Stimulated activated CD4-positive, alpha-beta T cell treated with anti-CD3 and anti-CD28 coated beads, Interleukin-4, amount 100 ng/mL, for 24 hours (primary cell): Measurements from ENCODE around the gene KRCC1.
A peak's percentile ranks its signal among the peaks of the same experiment; 100 is the strongest.

Experiments
- DNase-seq: peaks from one replicate; pipeline ENCODE4 v3.0.0-alpha.2; 2020

Gene KRCC1

DNA sequence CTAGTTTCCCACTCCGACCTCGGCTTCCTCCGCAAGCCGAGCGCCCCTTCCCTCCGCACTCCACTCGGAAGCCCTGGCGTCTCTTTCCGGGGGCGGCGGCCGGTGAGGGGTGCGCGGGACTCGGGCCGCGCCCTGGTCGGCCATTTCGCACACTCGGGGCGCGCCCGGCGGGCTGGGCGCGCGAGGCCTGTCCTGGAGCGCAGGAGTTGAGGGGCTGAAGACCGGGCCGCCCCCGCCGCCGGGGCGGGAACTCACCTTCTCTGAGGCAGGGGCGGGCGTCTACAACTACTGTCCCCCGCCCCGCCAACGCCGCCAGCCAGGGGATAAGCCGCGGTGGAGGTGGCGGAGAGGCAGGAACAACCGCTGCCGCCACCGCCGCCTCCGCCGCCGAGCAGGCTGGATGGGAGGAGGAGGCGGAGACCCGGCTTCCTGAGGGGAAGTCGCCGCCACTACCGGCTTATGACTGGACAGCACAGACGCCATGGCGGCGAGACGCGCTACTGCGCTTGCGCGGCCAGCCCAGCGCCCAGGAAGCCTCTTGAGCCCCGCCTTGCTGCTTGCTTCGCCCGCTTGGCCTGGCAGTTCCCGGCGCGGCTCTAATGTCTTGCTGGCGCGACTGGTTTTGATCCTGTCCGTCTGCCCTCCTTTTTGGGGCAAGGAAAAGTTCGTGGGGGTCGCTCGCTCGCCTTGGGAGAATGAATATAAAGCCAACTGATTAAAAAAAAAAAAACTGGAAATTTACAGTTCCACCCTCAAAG is at the start of gene KRCC1:
TSS of gene KRCC1 (minus strand) at position 413 of the 758 bp plus-strand sequence. CDS start 27,220 bp downstream, outside the sequence.
- DNase-seq, result peak; percentile 94

DNA sequence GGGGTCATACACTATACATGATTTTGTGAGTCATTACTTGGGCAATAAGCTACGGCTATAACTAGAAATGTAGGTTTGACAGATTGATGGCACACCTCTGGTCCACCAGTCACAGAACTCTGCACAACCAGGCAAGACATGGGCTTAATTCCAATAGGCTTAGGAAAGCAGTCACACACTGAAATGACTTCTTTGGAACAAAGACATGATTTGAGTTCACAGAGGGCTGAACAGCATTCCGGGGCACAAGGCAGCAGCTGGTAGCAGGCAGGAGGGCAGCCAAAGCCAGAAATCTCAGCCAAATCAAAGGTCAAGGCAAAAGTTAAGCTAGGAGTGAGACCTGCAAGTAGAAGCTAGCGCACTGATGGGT is 44.9 kb upstream of the KRCC1 start:
- DNase-seq, result no peak

DNA sequence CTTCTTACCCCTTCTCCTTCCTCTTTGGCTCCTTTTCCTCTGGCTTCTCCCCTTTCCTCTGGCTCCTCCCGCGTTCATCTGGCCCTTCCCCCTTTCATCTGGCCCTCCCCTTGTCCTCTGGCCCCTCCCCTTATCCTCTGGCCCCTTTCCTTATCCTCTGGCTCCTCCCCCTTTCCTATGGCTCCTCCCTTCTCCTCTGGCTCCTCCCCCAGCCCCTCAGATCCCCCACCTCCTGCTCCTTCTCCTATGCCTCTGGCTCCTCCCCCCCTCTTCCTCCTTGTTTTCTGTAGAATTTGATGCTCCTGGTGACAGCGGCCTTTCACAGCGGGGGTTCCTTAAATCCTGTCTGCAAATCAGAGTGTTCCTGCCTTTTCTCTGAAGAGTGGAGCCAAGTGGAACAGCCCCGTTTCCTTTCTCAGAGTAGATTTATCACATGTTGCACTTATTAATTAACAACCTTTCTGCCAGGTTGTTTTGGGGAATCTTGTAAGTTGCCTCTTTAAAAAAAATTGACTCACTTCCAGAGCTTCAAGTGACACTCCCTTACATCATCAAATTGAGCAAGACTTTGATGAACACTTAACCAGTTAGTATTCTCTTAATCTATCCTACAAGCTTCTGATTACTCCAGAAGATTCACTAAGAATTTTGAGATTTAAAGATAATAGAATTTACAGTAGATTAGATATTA is 44.4 kb upstream of the KRCC1 start:
- DNase-seq, result no peak

DNA sequence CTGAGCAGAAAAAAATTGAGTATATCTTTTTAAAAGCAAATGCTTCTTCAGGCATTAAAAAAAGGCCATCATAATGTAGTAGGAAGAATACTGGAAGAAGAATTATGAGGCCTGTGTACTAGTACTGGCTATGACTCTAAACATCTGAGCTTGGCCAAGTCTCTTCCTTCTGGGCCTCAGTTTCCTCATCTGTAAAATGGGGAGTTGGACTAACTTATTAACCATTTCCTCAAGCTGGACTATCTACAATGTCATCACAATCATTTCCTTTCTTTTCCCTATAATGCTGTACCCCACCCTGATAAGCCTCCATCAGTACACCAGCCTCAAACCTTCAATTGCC is 42.9 kb upstream of the KRCC1 start:
- no peak for DNase-seq

DNA sequence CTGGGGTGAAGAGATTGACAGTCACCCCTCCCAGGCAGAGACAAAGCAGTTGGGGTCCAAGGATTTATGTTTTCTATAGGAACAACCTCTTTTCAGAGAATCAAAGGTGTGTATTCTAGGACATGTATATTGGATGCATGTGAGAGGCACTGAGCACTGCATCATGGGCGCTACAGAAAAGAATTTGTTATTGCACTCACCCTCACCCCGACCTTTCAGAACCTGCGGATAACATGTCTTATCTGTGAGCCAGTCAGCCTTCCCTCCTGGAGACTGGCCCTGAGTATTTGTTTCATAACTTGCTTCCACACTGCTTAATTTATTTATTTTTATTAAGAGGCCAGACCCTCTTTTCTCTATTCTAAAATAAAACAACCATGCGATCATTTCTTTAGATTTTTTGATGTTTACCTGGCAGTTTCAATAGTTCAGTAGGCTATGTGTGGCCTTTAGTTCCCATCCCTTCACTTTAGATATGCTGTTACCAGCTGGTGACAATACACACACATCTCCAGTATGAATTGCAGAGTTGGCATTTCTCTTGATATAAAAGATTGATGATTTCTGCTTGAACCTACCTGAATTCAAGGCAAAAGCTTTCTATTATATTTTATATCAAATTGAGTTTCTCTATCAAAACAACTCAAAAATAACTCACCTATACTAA is 42.4 kb upstream of the KRCC1 start:
- no peak for DNase-seq

DNA sequence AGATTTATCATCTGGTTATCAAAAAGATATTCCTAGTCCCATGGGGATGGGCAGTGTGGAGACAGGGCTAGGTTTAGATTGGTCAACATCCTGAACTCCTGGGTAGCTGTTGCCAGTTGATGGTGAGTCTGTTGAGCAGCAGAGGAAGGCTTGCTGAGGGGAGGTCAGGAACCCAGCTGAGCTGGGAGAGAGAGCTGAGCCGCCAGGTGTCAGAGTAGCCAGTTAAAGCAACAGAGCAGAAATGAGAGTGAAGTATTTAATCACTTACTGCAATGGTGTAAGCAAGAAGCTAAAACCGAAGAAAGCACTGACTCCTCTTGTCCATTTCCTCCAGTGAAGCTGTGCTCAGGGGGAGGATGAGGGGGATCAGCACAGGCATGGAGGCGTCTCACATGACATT is 41.6 kb upstream of the KRCC1 start:
- no peak for DNase-seq

DNA sequence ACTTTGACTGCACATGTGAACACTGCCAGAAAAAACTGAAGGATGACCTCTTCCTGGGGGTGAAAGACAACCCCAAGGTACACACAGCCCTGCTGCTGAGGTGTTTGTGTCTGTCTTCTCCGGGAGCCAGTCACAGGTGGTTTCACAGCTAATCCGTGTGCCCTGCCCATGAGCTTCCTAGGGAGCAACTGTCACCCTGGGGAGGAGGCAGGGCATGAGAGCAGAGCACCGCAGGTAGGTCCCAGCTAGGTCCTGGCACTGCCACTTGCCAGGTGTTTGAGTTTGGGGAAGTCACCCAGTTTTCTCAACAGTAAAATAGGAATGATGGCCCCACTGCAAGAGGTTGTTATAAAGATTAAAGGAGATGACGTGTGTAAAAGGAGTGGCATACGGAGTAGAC is 41.1 kb upstream of the KRCC1 start:
- DNase-seq, result no peak

DNA sequence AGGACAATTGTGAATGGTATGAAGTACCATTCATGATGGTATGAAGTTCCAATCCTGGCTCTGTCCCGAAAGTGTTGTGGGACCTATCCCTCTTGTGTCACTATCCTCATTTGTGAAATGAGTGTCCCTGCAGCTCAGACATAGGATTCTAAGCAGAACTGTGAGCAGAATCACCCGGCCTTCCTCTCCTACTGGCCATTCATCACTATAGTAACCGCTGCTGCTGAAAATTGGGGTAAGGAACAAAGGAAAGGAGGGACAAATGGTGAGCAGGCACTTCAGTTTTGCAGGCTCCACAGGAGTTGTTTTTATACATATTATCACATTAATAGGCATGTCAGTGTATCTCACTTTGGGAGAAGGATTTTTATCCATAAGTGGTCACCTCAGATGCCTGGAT is 39.4 kb upstream of the KRCC1 start:
- no peak for DNase-seq

DNA sequence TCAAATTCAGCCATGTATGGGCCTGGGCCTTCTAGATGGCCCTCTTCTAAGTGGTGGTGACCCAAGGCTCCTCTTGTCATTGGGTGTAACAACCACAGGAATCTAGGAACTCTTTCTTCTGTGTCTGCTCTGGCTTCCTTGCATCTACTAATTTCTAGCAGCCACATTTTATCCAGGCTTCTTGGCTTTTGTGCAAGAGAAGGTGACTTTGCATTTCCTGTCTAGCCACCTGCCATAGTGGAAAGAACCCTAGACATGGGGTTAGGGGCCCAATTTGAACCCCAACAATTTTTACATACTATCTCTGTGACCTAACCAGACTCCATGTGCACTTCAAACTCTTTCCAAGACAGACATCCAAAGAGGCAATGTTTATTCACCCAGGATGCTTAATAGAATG is 37.2 kb upstream of the KRCC1 start:
- DNase-seq, result no peak

DNA sequence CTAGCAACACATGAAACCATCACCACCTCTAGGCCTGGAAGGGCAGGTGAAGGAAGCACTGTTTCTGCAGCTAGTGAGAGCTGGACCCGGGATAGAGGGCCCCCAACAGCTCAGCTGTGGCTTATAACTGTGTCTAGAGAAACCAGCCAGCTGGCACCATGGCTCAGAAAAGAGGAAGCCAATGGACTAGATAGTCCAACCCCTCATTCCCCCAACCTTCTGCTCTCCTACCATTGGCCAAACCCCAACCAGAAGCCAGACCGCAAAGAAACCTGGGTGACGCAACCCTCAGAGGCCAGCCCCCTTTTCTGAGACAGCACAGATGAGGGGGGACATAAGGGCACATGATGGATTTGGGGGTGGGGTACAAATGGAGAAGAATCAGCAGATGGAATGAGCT is 36.4 kb upstream of the KRCC1 start:
- DNase-seq, result no peak

DNA sequence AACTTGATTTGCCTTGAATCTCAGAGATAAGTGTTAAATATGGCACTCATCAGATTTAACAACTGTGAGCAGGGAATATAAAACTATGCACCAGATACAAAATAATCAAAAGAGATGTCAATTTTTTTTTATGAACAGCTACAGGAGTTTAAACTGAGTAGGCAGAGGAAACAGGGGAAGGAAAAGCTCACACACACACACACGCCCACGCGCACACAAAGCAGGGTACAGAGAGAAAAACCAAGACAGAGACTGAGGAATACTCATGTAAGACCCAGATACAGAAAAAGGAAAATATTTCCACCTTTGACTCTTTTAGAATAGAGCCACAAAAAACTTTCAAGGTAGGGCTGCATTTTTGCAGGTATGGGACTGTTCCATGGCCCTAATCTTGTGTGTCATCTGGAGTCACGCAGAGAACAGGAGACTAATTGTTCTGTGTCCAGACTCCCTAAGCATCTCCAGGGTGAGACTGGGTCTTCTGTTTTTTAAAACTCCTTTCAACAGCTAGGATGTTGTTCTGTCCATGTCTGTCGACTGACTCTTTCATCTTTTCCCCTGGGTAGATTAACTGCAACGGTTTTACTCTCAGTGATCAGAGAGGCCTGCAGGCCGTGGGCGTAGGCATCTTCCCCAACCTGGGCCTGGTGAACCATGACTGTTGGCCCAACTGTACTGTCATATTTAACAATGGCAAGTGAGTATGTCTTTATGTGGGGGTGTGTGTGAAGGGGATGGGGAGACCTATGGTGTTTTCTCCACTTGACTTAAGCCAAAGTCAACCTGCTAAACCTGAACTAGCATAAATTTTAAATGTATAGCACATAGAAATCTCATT is 35.1 kb upstream of the KRCC1 start:
- peak; percentile 30 for DNase-seq

DNA sequence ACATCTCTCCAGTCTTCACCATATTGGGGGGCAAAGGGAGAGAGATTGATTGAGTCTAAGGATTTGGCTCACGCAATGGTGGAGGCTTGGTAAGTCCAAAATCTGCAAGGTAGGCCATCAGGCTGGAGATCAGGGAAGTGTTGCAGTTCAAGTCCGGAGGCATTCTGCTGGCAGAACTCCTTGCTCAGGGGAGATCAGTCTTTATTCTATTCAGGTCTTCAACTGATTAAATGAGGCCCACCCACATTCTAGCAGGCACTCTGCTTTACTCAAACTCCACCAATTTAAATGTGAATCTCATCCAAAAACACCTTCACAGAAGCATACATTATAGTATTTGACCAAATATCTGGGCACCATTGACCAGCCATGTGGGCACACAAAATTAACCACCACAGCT is 33.4 kb upstream of the KRCC1 start:
- no peak for DNase-seq

DNA sequence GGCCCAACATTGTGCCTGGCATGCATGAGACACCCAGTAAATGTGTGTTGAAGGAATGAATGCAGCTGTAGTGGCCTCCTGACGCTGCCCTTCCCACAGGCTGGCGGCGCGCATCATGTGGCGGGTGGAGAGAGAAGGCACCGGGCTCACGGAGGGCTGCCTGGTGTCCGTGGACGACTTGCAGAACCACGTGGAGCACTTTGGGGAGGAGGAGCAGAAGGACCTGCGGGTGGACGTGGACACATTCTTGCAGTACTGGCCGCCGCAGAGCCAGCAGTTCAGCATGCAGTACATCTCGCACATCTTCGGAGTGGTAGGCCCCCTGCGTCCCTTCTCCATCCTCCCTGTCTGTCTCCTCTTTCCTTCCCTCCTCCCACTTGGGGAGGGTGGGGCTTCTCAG is 32.2 kb upstream of the KRCC1 start:
- no peak for DNase-seq

DNA sequence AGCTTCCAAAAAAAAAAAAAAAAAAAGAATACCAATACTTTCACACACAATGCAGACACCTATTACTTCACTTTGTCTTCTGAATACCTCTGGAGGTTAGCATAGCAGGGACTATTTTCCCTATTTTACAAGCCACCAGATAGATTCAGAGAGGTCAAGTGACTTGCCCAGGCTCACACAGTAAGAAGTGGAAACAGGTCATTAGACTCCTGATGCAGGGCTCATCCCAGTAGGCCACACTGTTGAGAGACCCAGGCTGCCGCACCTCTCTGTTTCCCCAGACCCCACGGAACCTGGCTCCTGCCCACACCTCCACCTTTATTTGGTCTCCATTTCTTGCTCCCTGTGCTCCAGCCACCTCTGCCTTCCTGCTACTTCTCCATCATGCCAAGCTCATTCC is 31.5 kb upstream of the KRCC1 start:
- no peak for DNase-seq

DNA sequence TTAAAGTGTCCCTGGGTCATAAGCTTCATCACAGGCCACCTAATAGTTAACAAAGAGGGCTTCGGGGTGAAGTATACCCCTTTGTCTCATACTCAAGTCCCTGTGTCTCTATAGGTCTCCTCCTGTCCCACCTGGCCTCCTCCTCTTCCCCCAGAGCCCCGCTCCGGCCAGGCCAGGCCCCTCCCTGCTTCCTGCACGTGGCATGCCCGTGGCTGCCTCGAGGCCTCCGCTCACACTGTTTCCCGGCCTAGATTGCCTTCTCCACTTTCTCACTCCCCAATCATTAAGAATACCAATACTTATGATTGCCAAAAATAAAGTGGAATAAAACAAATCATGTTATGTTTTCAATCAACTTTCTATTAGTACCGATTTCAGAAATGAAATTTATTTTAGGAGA is 30.8 kb upstream of the KRCC1 start:
- DNase-seq, result no peak

DNA sequence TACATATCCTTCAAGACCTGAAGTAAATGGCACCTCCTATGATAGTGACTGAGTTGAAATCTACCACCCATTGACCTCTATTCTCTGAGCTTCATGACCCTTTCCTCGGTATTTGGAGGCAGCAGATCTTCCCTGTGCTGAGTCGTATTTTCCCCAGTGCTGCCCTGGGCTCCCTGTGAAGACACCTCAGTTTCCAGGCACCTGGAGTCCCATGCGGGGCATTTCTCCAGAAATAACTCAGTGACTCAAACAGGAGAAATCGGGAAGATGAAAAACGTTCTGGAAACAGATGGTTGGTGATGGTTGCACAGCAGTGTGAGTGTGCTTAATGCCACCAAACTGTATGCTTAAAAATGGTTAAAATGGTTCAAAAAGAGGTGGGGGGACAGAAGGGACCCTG is 30.0 kb upstream of the KRCC1 start:
- DNase-seq, result no peak

DNA sequence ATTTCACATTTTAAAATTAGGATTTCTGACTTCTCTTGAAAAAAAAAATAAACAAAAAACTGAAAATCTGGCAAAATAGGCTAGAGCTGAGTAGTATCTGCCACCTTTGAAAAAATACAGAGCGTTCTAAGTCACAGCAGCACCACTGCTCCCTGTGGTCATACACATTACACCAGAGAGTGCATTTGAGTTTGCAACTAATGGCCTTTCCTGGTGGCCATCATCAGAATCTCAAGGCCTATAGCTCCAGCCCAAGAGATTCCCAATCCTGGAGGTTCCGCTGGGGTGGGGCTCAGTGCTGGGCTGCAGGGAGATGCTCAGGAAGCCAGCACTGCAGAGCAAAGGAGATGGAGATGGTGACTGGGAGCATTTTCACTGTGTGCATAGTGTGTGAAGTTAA is 29.5 kb upstream of the KRCC1 start:
- DNase-seq, result no peak

DNA sequence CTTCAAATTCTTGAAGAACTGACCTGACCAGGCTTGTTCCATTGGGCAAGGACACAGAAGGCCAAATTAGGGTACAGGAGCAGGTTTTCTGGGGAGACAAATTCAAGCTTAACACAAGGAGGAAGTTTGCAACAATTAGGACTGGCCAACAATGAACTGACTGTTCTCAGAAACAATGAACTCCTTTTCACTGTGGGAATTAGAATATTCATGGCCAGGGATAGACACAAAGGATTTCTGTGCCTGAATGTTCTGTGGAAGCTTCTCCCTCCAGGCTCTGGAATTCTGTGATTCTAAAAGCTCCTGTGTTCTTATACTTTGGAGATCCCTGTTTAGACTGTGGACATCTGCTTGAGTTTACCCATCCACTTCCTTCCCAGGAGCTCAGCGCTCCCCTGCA is 27.2 kb upstream of the KRCC1 start:
- DNase-seq, result no peak

DNA sequence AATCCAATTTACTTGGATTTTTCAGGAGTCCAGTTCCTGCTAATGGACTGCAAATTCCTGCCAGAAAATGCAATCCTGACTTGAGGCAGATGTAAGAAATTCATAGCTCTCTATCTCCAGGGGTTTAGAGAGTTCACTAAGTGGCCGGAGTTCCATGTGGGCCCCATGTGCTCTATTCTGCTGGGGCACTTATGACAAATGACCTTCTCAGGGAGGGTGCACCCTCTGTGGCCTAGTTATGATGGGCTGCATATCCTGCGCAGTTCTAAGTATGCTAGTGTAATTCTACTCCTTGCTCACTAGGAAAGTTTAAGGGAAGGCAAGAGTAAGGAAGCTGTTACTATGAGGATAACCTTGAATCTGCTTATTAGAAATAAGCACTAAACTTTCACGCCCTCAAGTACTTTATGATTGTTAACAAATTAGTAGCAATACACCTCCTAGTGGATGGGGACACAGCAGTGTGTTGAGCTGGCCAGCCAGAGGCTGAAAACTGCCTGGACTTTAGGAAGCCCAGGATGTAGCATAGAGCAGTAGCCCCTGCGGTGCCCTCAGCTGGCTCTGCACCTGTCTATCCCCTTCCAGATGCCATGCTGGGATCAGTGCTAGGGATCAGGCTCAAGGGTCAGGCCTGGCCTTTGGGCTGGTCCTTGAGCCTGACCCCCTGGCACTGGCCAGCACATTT is 26.5 kb upstream of the KRCC1 start:
- no peak for DNase-seq

DNA sequence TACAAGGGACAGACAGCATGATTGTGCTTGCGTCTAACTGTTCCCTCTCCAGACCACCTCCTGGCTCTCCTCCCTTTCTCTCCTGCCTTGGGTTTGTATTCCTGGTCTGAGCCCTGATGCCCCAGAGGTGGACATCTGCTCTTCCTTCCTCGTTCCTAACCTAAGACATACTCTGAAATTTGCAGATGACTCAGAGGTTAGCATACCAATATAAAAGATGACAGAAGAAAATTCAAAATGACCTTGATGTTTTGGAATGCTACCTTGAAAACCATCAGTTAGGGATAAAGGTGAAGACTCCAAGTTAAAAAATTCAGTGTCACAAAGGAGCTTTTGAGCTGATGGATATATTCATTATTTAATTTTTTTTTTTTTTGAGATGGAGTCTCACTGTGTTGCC is 25.0 kb upstream of the KRCC1 start:
- no peak for DNase-seq

DNA sequence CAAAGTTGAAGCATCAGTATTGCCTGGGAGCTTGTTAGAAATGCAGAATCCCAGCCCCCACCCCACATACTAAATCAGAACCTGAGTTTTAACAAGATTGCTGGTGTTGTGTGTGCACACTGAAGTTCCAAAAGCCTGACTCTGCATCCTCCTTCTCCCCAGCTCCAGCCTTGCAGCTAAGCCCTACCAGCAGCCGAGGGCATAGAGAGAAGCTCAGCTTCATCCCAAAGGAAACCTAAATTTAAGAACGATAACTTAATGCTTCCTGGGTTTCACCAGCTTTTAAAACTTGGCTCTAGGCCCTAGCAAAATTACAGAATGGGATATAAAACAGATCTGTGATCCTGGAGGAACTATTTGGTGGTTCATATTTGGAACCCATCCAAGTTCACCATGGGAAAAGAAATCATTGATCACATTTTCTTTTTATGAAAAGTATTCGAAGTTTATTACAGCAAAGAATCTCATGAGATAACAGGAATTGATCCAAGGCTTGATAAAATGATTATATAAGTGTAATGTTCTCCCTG is 23.1 kb upstream of the KRCC1 start:
- no peak for DNase-seq

DNA sequence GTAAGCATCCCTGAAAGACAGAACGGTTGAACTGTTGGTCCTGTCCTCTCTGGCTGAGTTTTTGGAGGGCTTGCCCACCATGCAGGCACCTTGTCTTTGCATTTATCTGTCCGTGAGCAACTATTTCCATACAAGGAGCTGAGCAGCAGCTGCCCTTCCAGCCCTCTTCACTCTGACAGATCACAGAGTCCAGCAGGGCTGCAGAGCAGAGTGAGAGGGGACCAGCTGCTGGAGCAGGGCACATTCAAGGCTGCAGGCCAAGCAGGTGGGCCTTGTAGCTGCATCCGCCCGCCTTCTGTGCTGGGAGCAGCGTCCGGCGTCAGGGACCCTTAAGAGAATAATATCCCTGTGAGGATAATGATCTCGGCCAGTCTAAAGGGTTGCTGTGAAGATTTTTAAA is 21.5 kb upstream of the KRCC1 start:
- DNase-seq, result no peak

DNA sequence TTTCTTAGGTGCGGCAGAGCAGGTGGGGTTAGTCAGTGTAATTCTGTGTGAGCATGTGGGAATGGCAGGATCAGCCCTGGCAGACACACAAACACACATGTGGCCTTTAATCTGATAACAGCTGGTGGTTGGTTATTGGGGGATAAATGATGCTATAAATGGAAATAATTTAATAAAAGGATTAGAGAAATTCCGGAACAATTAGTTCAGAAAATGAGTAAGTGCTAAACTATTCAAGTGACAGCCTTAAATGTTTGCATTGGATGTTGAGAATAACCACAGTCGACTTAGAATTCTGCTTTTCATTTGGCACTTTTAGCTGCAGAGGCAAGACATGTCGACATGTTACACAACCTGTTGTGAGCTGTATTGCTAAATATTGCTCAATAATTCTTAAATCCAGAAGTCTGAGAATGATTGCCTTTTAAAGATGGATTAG is 19.3 kb upstream of the KRCC1 start:
- no peak for DNase-seq
